ENCODE measurements around the gene NEK6.

DNA sequence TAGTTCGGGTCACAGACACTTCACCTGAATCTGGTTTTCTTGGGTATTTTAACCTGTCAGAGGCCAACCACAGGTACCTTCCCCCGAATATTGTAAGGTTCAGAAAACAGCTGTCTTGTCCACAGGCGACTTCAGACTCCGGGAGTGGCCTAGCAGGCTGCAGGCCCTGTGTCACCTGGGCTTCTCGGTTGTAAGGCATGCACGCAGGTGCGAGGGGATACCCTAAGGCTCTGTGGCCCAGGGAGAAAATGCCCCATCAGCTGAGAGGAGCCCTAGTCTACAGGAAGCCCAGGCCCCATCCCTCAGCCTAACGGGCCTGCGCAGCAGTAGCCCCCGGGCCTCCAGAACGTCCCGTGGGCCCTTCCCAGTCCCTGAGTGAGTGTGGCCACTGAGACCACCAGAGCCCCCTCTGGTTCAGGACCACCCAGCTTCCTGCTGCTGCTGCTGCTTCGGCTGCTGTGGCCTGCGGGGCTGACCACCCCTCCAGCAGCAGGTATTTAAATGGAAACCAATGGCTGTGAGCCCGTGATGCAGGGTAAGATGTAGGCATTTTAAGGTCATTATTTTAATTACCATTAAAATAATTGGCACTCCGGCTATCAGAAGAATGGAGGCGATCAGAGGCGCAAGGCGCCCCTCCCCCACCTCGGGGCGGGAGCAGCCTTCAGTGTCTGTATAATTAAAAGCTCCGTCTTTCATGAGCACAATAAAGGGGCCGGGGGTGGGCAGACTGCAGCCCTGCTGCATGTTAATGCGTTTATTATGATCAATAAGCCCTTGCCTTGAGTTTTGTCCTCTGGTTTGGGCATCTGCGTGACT lies 92.1 kb downstream of the NEK6 start:
- TF ChIP-seq, protein P1, sequence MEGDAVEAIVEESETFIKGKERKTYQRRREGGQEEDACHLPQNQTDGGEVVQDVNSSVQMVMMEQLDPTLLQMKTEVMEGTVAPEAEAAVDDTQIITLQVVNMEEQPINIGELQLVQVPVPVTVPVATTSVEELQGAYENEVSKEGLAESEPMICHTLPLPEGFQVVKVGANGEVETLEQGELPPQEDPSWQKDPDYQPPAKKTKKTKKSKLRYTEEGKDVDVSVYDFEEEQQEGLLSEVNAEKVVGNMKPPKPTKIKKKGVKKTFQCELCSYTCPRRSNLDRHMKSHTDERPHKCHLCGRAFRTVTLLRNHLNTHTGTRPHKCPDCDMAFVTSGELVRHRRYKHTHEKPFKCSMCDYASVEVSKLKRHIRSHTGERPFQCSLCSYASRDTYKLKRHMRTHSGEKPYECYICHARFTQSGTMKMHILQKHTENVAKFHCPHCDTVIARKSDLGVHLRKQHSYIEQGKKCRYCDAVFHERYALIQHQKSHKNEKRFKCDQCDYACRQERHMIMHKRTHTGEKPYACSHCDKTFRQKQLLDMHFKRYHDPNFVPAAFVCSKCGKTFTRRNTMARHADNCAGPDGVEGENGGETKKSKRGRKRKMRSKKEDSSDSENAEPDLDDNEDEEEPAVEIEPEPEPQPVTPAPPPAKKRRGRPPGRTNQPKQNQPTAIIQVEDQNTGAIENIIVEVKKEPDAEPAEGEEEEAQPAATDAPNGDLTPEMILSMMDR (IDR thresholded peaks at IDR 0.05; ENCODE audit: low read depth, low read length) = no peak
- TF ChIP-seq, protein P2, sequence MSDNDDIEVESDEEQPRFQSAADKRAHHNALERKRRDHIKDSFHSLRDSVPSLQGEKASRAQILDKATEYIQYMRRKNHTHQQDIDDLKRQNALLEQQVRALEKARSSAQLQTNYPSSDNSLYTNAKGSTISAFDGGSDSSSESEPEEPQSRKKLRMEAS (IDR thresholded peaks at IDR 0.05; ENCODE audit: low read depth, low read length) = no peak
- TF ChIP-seq MYC (IDR thresholded peaks at IDR 0.05; ENCODE audit: low read depth, low read length) = no peak

All from NB4 (cell line).